B cell (primary cell): ENCODE measurements around the gene RWDD4.

Experiments
- CTCF ChIP-seq: fragments of 200-600 bp; IDR thresholded peaks from one replicate; pipeline ENCODE4 v1.8.0; 2022; ENCODE audit warnings: antibody characterized with exemption, mild to moderate bottlenecking
- EZH2 ChIP-seq: IDR thresholded peaks from 2 replicates; pipeline ENCODE4 v1.6.1; 2012; ENCODE audit warnings: borderline replicate concordance, low read depth, mild to moderate bottlenecking, moderate library complexity, low read length; ENCODE audit not compliant: insufficient read depth, poor library complexity, severe bottlenecking

GRCh38 chr4:183610033-183610432 lies 49.0 kb downstream of the RWDD4 start:
- TF ChIP-seq CTCF = no peak
- no peak for TF ChIP-seq EZH2
